Esophagus squamous epithelium (tissue), 4 donors: ENCODE results near the gene SELENOK.

Source experiments
- CTCF ChIP-seq, 6 experiments: fragments of 450-650 bp in 4 of 6; fragments of 200-600 bp in 2 of 6; sonication (generic) in 2 of 6; IDR thresholded peaks; one replicate each; pipeline ENCODE4 v1.5.1; 2016 to 2019; ENCODE audit warnings: antibody characterized with exemption in 6 of 6, mild to moderate bottlenecking in 4 of 6, moderate library complexity in 4 of 6
- POLR2A ChIP-seq, 4 donors: fragments of 450-650 bp; IDR thresholded peaks; one replicate each; pipeline ENCODE4 v1.6.1; 2017; ENCODE audit warnings: antibody characterized with exemption in 4 of 4, mild to moderate bottlenecking in 4 of 4, moderate library complexity in 3 of 4

- TF ChIP-seq CTCF (IDR thresholded peaks at IDR 0.05) (no peak), POLR2A (IDR thresholded peaks at IDR 0.05) (no peak)
Measured at GRCh38 chr3:53841296-53841695, 50.4 kb downstream of the SELENOK start.
